CD14-positive monocyte (primary cell): ENCODE data around the gene GALNT1. TPM values are rescaled to one million over a fixed set of nuclear protein-coding genes. Genes with fewer than 3 reads are reported as not detected.

ENCODE experiments used
- DNase-seq, 3 donors: peaks; one replicate each; pipeline ENCODE4 v3.0.0-alpha.2; 2011 to 2022
- H2AFZ ChIP-seq: 2 replicates; pipeline ENCODE4 v1.6.0; 2012; ENCODE audit warnings: mild to moderate bottlenecking, low read depth, low read length, inconsistent platforms; ENCODE audit not compliant: insufficient read depth, poor library complexity, severe bottlenecking
- H3K27ac ChIP-seq, 2 donors: 1 replicate in 1 of 2; 2 replicates in 1 of 2; pipeline ENCODE4 v1.5.1; 2012 to 2013; ENCODE audit warnings: low read length in 2 of 2, control low read depth in 1 of 2, inconsistent platforms in 1 of 2, low read depth in 1 of 2, mild to moderate bottlenecking in 1 of 2
- H3K27me3 ChIP-seq, 2 donors: one replicate each; pipeline versions ENCODE4 v1.6.0 to v1.6.1; 2011 to 2013; ENCODE audit warnings: low read length in 2 of 2; ENCODE audit not compliant: control insufficient read depth in 2 of 2, insufficient read depth in 2 of 2
- H3K36me3 ChIP-seq, 2 donors: replicated peaks in 1 of 2; 1 replicate in 1 of 2; 2 replicates in 1 of 2; pipeline versions ENCODE4 v1.5.1 to v1.6.1; 2012 to 2013; ENCODE audit warnings: low read length in 2 of 2, control low read depth in 1 of 2, inconsistent platforms in 1 of 2, mild to moderate bottlenecking in 1 of 2; ENCODE audit not compliant: insufficient read depth in 2 of 2, control insufficient read depth in 1 of 2
- H3K4me1 ChIP-seq, 2 donors: 1 replicate in 1 of 2; 2 replicates in 1 of 2; pipeline versions ENCODE4 v1.5.1 to v1.6.1; 2012 to 2013; ENCODE audit warnings: low read length in 2 of 2, control low read depth in 1 of 2, inconsistent platforms in 1 of 2, mild to moderate bottlenecking in 1 of 2, moderate library complexity in 1 of 2; ENCODE audit not compliant: insufficient read depth in 2 of 2, control insufficient read depth in 1 of 2
- H3K4me2 ChIP-seq: replicated peaks from 2 replicates; pipeline ENCODE3; 2012; ENCODE audit warnings: low read length, moderate library complexity, mild to moderate bottlenecking; ENCODE audit not compliant: poor library complexity, severe bottlenecking; ENCODE audit errors: extremely low read depth
- H3K4me3 ChIP-seq, 3 experiments: fragments of 200-600 bp in 1 of 3; sonication (generic) in 1 of 3; replicated peaks in 1 of 3; 1 replicate in 2 of 3; 2 replicates in 1 of 3; pipeline ENCODE4 v1.5.1; 2011 to 2013; ENCODE audit warnings: low read length in 3 of 3, mild to moderate bottlenecking in 3 of 3, control low read depth in 2 of 3, low read depth in 2 of 3, inconsistent platforms in 1 of 3, moderate library complexity in 1 of 3
- H3K79me2 ChIP-seq: 2 replicates; pipeline ENCODE4 v1.6.0; 2012; ENCODE audit warnings: mild to moderate bottlenecking, control low read depth, inconsistent platforms, low read length, moderate library complexity; ENCODE audit not compliant: insufficient read depth
- H3K9ac ChIP-seq: 2 replicates; pipeline ENCODE4 v1.6.0; 2017; ENCODE audit warnings: low read length, mild to moderate bottlenecking; ENCODE audit not compliant: insufficient read depth, poor library complexity, severe bottlenecking
- H3K9me3 ChIP-seq, 2 donors: replicated peaks in 1 of 2; 1 replicate in 1 of 2; 2 replicates in 1 of 2; pipeline versions ENCODE4 v1.5.1 to v1.6.1; 2012 to 2013; ENCODE audit warnings: low read length in 2 of 2, control low read depth in 1 of 2; ENCODE audit not compliant: control insufficient read depth in 1 of 2, insufficient read depth in 1 of 2
- H4K20me1 ChIP-seq: 2 replicates; pipeline ENCODE4 v1.6.0; 2012; ENCODE audit warnings: mild to moderate bottlenecking, low read length, control low read depth, moderate library complexity; ENCODE audit not compliant: insufficient read depth
- H3K27ac Mint-ChIP-seq, 7 donors: one replicate each; pipeline ENCODE4 v1.8.0; 2020; ENCODE audit warnings: mild to moderate bottlenecking in 7 of 7, mixed read lengths in 7 of 7, moderate library complexity in 6 of 7, inconsistent platforms in 2 of 7
- H3K27me3 Mint-ChIP-seq, 3 donors: one replicate each; pipeline ENCODE4 v1.8.0; 2021 to 2022; ENCODE audit warnings: low read depth in 3 of 3, mild to moderate bottlenecking in 3 of 3, mixed read lengths in 3 of 3, moderate library complexity in 3 of 3, inconsistent platforms in 1 of 3
- H3K36me3 Mint-ChIP-seq, 2 donors: one replicate each; pipeline ENCODE4 v1.8.0; 2020; ENCODE audit warnings: mixed read lengths in 2 of 2, inconsistent platforms in 1 of 2, mild to moderate bottlenecking in 1 of 2
- H3K4me1 Mint-ChIP-seq: one replicate; pipeline ENCODE4 v1.8.0; 2020; ENCODE audit warnings: mild to moderate bottlenecking, mixed read lengths
- H3K4me3 Mint-ChIP-seq, 2 donors: one replicate each; pipeline ENCODE4 v1.8.0; 2020; ENCODE audit warnings: mild to moderate bottlenecking in 2 of 2, mixed read lengths in 2 of 2, moderate library complexity in 1 of 2
- H3K9me3 Mint-ChIP-seq, 7 donors: one replicate each; pipeline ENCODE4 v1.8.0; 2020 to 2022; ENCODE audit warnings: mixed read lengths in 7 of 7, mild to moderate bottlenecking in 6 of 7, moderate library complexity in 6 of 7, inconsistent platforms in 2 of 7
- WGBS: methylation state at CpG from one replicate; pipeline ENCODE4 v1.1.5; 2013; ENCODE audit warnings: missing lambda C conversion rate; ENCODE audit not compliant: insufficient coverage; 5-methylcytosine and 5-hydroxymethylcytosine counted together
- intact Hi-C, 2 donors: fragments of 100-400 bp; cut with micrococcal nuclease; formaldehyde crosslinking; loops; one replicate each; pipeline versions ENCODE4 v1.15.0 to v1.15.1; 2023
- polyA plus RNA-seq, 3 donors: library from polyadenylated mRNA; depleted of rRNA in 1 of 3; unstranded in 2 of 3; stranded (reverse) in 1 of 3; fragments of 300-500 nt in 2 of 3; fragments of >200 nt in 1 of 3; fragmentation: Illumina TruSeq in 2 of 3; gene quantifications; 1 replicate in 2 of 3; 2 replicates in 1 of 3; pipeline ENCODE4 v1.2.3, GENCODE V29; 2012 to 2021
- TF ChIP-seq, protein P1 (sequence below): fragments of 200-600 bp; IDR thresholded peaks from one replicate; pipeline ENCODE4 v1.8.0; 2022; ENCODE audit warnings: antibody characterized with exemption, mild to moderate bottlenecking

GALNT1 gene
- polyA plus RNA-seq, 3 donors: 16.8 to 58.5 (median 22.9) TPM

GRCh38 chr18:35717182-35717581 is 135.6 kb downstream of the GALNT1 start:
- WGBS: no CpG with 5 or more reads among the region's 5 CpGs
- Mint-ChIP-seq H3K27ac (no peak overlapping the region), H3K36me3 (peaks cover 11 to 13% of the 10 kb centered on the region in 2 donors), H3K27me3 (no peaks in the 10 kb centered on the region), H3K4me1 (peaks cover 2% of the 10 kb centered on the region), H3K9me3 (peaks cover 4 to 20% (median 9%) of the 10 kb centered on the region in 7 donors), H3K4me3 (no peak overlapping the region)
- H3K27ac ChIP-seq: no peak overlapping the region
- no peak overlapping the region for H3K9ac ChIP-seq
- intact Hi-C loops: no loop called here
- H3K79me2 ChIP-seq: no peaks in the 10 kb centered on the region
- H2AFZ ChIP-seq: no peak overlapping the region
- TF ChIP-seq, protein P1, sequence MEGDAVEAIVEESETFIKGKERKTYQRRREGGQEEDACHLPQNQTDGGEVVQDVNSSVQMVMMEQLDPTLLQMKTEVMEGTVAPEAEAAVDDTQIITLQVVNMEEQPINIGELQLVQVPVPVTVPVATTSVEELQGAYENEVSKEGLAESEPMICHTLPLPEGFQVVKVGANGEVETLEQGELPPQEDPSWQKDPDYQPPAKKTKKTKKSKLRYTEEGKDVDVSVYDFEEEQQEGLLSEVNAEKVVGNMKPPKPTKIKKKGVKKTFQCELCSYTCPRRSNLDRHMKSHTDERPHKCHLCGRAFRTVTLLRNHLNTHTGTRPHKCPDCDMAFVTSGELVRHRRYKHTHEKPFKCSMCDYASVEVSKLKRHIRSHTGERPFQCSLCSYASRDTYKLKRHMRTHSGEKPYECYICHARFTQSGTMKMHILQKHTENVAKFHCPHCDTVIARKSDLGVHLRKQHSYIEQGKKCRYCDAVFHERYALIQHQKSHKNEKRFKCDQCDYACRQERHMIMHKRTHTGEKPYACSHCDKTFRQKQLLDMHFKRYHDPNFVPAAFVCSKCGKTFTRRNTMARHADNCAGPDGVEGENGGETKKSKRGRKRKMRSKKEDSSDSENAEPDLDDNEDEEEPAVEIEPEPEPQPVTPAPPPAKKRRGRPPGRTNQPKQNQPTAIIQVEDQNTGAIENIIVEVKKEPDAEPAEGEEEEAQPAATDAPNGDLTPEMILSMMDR: no peak
- no peaks in the 10 kb centered on the region for H3K27me3 ChIP-seq
- DNase-seq: no peak
- no peaks in the 10 kb centered on the region for H4K20me1 ChIP-seq
- H3K4me2 ChIP-seq: no peak overlapping the region
- H3K4me3 ChIP-seq: no peak overlapping the region
- peaks cover 3 to 14% of the 10 kb centered on the region in 2 donors for H3K36me3 ChIP-seq
- no peaks in the 10 kb centered on the region for H3K4me1 ChIP-seq
- peaks cover 4 to 14% of the 10 kb centered on the region in 2 donors for H3K9me3 ChIP-seq

DNA sequence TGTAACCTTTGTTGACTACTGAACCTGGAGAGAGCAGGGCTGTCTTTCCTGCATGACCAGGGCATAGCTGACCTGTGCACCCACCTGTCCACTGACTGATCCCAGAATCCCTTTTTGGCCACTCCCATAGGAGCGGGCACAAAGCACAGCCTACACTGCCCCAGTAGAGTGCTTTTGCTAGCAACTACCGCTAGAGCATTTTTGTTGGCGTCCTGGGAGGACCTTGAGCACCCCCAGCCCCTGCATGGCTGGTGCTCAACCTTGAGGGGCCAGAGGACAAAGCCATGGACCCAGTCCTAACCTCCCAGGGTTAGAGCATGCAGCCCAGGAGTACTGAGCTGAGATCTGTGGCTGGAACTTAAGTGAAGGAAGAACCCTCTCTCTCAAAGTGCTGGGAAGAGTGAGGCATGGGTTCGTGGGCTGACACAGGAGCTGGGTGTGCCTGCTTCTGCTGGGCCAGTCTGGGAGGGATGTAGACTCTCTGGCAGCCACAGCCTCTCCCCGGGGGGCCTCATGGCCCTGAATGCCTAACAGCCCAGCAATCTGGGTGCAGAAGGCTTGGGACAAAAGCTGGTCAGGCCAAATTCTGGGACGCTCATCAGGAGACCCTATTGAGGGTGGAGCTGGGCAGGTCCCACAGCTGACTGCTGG is 140.0 kb downstream of the GALNT1 start:
- Histone ChIP-seq H3K4me1 (no peaks in the 10 kb centered on the region), H3K36me3 (no peaks in the 10 kb centered on the region), H3K79me2 (no peaks in the 10 kb centered on the region), H3K9me3 (peaks cover 4 to 14% of the 10 kb centered on the region in 2 donors), H3K27ac (no peak overlapping the region), H4K20me1 (no peaks in the 10 kb centered on the region), H2AFZ (no peak overlapping the region), H3K9ac (no peak overlapping the region), H3K4me2 (no peak overlapping the region), H3K27me3 (no peaks in the 10 kb centered on the region), H3K4me3 (no peak overlapping the region)
- TF ChIP-seq, protein P1: no peak
- 95% methylated on average over 6 of the region's 6 CpGs for WGBS
- H3K4me3 Mint-ChIP-seq: no peak overlapping the region
- intact Hi-C loops: no loop called here
- peaks cover 0 to 3% (median 2%) of the 10 kb centered on the region in 3 donors for H3K27me3 Mint-ChIP-seq
- no peak for DNase-seq
- H3K36me3 Mint-ChIP-seq: no peaks in the 10 kb centered on the region
- no peaks in the 10 kb centered on the region for H3K4me1 Mint-ChIP-seq
- peaks cover 7 to 29% (median 13%) of the 10 kb centered on the region in 7 donors for H3K9me3 Mint-ChIP-seq
- no peak overlapping the region for H3K27ac Mint-ChIP-seq
